HG03108 (cell line): ENCODE data around the gene SLMAP.

Experiments used
- ATAC-seq: cut with Tn5 transposase; IDR thresholded peaks from one replicate; pipeline ENCODE4 v1.9.1; 2021; ENCODE audit warnings: moderate library complexity; ENCODE audit not compliant: unreplicated experiment

SLMAP gene

DNA sequence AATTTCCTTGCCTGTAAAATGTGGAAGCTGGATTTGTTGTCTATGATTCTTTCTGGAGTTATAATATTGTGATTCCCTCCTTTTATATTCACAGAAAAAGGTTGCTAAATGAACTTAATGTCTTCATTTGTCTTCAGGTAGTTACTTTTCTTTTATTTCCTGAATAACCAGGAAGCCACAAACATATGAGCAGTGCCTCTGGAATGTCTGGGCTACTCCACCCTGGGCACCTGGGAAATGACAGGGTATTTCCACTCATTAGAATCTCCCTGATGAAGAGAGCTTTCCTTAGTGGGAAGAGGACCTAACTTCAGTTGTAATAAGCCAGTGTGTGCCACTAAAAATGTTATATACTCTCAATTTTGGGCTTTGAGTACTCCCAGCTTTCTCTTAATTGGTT, 3.8 kb upstream of the SLMAP start:
- ATAC-seq: no peak

DNA sequence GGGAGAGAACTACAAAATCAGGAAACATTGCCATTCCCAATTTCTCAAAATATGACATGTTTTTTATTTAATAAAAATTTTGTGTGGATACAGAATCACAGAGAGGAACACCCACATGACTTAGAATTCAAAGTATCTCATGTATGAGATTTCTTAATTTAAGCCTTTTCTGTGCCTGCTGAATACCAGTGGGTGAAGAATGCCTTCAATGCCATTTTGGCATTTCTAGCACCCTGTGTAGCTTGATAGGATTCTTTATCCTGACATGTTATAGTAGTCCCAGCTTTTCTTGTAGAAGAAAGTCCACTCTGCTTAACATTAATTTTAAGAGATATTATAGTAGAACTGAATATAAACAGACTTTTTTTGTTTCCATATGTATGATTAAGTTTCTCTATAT, 3.1 kb upstream of the SLMAP start:
- no peak for ATAC-seq

DNA sequence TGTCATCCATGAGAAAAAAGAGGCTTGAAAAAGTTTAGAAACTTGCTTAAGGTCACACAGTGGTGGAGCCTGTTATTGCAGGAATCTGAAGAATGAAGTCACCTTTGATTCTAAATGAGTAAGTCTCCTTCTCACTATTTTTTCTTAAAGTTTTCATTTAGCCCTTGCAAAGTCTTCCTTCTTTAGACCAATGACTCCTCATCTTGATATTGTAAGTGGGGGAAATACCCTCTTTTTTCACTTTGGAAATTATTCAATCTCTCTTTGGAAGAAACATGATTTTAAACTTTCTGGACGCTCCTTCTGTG, 787 bp upstream of the SLMAP start:
- no peak for ATAC-seq

DNA sequence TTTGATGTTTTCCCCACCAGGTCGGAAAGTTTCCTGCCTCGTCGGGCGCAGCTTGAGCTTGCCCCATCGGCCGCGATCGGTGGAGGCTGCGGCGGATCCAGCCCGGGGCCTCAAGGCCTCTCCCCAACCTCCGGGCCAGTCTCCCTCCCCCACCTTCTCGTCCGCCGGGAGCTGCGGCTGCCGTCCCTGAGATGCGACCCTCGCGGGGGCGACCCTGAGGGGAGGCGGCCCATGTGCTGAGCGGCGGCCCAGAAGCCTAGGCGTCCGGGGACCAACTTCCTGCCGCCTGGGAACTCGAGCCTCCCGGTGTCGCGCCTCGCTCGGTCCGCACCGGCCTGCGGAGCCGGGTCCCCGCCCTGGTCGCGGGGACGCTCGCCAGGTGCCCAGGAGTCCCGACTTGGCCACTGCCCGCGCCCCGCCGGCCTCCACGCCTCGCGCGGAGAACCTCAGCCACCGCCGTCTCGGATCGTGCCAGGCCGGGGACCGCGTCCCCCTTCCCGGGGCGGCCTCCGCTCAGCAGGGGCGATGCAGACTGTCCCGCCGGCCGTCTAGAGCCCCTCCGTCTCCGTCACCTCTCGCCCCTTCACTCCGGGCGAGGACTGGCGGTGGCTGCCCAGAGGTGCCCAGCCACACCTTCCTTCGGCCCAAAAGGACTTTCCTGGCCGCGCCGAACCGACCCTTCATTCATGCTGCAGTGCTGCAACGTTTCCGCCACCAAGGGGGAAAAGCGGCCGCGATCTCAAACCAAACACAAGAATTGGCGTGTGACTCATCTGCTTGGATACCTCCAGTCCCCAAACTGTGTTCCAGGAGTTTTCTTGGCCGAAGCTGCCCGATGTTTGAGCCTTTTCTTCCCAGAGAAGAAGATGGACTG, 656 bp downstream of the SLMAP start:
- ATAC-seq: peak; percentile 27

DNA sequence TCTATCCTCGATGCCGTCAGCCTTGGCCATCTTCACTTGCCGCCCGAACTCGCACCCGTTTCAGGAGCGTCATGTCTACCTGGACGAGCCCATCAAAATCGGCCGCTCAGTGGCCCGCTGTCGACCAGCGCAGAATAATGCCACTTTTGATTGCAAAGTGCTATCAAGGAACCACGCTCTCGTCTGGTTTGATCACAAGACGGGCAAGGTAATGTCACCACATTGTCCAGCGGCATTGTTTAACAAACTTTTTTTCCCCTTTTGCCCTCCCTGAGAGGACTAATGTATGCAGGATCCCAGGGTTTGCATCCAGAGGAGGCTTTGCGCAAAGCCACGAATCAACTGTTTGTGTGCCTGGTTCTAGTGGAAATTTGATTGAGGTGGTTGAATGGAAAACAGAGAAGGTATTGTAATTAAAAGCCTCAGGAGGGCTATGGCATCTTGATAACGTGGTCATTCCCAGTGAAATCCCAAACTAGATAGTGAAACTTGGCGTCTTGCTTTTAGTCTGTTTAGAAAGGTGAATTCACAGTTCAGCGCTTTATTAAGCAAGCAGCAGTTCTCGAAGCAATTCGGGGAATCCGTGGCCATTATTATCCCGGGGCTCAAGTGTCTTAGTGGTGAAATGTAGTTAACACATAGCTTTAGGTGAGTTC, 1.7 kb downstream of the SLMAP start:
- no peak for ATAC-seq

DNA sequence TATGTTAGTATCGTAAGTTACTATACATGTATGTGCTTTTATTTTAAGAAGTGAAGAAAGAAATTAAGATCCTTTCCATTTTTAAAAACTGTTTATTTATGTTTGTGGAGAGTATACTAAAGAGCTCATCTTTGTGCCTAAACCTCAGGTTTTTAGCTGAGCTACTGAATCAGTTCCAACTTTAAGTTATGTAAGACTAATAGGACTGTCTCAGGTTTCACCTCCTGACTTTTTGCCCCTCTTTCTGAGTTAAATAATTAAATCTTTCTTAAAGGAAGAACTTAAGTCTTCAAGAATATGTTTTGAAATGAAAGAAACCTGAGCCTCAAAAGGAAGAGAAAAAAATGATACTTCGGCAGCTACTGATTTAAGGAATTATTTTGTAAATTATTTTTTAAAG, 2.6 kb downstream of the SLMAP start:
- no peak for ATAC-seq

DNA sequence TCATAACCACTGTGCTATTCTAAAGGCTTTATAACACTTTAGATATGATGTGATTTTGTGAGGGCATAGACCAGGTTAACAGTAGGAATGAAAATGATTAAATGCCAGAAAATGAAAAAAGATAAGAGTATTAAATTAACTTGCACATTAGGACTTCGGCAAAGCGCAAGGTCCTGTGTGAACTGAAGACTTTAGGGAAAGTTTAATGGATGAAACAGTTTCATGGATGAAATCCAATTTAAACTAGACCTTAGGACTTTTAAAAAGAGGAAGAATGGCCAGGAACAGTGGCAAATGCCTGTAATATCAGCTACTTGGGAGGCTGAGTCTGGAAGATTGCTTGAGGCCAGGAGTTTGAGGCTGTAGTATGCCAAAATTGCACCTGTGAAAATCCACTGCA, 8.7 kb downstream of the SLMAP start:
- ATAC-seq: no peak

DNA sequence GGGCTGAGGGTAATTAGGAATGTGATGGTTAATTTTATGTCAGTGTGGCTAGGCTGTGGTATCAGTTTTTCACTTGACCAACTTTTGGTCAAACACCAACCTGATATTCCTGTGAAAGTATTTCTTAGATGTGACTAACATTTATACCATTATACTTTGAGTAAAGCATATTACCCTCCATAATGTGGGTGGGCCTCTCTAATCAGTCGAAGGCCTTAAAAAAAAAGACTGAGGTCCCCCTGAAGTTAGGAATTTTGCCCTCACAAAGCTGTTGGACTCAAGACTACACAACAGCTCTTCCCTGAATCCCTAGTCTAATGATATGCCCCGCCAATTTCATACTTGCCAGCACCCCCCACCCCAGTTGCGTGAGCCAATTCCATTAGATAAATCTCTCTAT, 12.5 kb downstream of the SLMAP start:
- no peak for ATAC-seq

DNA sequence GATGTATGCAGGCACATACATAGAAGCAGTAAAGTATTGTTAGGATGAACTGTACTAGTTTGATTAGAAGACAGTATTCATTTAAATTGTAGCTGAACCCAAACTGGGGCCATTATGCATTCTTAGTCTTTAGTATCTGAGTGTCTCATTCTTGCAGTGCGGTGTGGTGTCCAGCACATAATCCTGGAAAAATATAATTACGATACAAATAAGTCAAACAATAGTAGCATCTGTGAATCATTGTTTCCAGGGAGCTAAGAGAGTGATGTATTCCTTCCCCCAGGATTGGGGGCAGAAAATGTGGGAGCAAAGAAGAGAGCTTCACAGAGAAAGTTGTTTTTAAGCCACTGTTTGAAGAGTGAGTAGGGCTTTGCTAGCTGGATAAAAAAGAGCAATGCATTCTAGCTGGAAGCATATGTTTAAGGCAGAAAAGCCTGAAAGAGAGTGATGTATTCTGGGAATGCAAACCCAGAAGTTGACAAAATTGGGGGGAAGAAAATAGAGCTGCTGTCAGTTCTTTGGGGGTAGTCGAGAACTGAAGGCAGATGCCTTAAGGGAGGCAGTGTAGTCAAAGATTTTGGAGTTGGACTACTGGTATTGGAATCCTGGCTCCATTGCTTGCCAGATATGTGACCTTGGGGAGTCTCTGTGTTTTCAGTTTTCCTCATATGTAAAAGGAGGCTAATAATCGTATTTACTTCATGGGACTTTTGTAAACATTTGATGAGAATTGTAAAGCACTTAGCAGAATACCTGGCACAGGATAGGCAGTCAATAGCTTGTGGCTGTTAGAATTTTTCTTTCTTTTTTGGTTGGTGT, 14.1 kb downstream of the SLMAP start:
- no peak for ATAC-seq

DNA sequence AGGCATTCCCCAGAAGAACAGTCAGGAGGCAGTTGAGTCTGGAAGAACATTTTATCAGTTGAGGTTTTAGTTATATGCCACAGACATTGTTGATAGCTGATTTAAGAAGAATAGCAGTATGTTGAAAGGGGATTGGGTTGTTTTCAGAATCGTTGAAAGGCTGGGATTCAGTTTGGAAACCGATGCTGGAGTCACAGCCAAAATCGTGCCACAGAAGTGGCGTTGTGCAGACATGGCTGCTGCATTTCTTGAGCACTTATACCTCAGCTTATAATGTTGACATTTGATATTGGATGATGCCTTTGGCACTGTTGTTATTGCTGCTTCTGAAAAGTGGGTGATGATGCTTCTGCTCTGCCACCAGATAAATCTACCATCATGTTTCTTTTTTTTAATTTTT, 16.1 kb downstream of the SLMAP start:
- ATAC-seq: no peak

DNA sequence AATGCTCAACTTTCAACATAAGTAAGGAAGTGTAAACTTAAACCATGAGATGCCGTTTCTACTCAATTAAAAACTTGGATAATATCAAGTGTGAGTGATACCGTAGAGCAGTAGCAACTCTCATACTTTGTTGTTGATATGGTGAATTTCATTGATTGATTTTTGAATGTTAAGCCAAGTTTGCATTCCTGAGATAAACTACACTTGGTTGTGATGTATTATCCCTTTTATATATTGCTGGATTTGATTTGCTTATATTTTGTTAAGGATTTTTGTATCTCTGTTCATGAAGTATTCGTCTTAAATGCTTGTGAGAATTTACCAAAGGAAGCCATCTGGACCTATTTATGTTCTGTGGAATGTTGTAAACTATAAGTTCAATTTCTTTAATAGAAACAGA, 21.7 kb downstream of the SLMAP start:
- ATAC-seq: no peak

DNA sequence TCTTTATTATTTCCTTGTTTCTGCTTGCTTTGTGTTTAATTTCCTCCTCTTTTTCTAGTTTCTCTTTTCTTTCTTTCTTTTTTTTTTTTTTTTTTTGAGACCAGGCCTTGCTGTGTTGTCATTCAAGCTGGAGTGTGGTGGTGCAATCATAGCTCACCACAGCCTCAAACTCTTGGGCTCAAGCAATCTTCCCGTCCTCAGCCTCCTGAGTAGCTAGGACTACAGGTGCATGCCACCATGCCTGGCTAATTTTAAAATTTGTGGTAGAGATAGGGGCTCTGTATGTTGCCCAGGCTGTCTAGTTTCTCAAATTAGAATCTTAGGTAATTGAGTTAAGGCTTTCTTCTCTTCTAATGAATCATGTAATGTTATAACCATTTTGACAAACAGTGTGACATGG, 22.4 kb downstream of the SLMAP start:
- no peak for ATAC-seq

DNA sequence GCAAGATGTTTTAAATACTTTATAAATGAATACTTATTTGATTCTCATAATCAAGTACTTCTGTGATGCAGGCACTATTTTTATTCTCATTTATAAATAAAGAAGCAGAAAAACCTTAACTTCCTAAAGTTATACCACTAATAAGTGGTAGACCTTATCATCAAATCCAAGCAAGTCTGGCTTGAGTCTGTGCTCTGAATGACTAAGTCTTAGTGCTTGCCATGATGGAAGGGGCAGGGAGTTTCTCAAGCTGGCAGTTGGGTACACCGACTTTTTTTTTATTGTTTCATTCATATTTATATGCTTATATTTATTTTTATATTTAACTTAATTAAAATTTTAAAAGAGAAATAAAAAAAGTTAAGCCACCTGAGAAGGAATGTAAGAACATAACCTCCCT, 23.6 kb downstream of the SLMAP start:
- ATAC-seq: no peak

DNA sequence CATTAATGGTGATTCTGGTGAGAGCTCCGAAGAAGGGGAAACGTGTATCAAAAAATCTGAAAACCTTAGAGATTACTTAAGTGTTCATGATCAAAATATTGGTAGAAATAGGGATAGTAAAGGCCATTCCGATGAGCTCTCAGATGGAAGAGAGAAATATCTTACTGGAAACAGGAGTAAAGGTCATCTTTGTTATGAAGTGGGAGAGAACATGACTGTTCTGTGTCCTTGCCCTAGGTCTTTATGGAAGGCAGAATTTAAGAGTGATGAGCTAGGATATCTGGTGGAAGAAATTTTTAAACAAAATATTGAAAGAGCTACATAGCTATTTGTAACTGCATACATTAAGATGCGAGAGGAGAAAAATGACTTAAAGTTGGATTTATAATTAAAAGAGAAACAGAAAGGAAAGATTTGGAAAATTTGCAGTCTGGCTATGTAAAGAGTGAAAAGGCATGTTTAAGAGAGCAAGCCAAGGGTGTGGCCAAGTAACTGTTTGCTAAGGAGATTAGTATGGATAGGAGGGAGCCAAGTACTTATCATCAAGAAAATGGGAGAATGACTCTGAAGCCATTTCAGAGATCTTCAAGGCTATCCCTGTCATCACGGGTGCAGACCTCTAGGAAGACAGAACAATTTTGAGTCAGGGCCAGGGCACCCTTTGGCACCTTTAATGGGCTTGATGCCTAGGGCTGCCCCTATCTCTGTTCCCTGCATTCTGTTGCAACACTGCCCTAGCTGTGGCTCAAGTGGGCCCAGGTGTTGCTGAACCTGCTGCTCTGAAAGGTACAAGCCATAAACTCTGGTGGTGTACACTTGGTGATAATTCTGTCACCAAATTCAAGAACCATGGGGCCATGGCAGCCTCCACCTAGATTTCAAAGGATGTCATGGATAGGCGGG, 27.3 kb downstream of the SLMAP start:
- ATAC-seq: no peak

DNA sequence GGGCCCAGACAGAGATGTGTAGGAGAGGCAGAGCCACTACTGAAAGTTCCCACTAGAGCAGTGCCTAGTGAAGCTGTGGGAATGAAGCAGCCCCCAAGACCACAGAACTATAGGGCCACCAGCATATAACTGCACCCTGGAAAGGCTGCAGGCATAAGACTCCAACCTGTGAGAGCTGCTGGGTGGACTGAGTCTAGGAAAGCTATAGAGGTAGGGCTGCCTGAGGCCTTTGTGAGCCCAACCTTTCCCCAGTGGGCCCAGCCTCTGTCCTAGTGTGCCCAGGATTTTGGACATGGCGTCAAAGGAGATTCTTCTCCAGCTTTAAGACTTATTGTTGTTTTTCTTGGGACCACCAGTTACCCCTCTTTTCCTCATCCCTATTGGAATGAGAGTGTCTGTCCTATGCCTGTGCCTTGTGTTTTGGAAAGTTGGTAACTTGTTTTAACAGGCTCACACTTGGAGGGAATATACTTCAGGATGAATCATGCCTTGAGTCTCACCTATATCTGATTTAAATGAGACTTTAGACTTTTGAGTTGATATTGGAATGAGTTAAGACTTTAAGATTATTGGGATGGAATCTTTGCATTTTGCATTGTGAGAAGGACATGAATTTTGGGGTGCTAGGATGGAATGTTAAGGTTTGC, 28.1 kb downstream of the SLMAP start:
- no peak for ATAC-seq

DNA sequence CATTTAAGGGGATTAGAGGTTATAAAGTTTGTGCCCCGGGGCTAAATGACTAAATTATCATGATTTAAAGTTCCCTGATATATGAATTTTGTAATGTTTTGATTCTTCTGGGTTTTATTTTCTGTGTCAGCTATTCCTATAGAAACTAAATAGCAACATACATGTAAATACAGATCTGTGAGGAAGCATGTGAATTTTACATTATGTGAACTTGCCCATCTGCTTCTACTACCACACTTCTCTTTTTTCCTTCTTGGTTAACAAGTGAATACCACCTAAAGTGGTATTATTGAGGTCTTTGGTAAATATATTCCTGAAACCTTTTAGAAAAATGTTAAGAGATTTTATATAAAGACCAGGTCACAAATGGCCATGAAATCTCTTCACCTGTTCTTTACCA, 29.3 kb downstream of the SLMAP start:
- no peak for ATAC-seq

DNA sequence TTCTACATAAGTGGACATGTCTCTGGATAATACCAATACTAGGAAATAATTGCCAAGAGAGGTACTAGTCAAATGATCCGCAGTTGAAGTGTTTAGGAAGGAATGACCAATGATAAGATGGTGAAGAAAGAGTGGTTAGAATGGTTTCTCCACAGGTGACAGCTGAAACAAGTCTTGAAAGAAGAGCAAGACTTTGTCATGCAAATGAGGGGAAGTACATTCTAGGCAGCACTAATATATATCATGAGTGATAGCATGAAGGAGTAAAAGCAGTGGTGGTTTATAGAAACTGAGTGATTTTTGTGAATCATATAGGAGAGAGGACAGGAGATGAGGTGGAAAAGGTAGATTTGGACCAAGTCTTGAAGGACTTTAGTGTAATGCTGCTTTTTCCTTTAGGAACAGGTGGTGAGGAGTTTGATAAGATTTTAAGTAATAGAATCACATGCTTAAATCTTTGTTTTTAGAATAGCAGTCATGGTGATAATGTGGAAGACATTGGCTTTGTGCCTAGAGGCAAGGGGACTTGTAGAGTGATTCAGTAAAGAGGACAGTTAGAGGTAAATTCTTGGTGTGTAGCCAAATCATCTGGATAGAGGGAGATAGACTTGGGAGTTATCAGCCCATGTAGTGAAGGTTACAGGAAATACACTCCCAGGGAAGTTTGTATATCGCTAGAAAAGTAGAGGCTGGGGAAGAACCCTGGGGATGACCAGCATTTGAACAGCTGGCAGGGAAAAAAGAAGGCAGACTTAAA, 31.9 kb downstream of the SLMAP start:
- ATAC-seq: peak; percentile 95

DNA sequence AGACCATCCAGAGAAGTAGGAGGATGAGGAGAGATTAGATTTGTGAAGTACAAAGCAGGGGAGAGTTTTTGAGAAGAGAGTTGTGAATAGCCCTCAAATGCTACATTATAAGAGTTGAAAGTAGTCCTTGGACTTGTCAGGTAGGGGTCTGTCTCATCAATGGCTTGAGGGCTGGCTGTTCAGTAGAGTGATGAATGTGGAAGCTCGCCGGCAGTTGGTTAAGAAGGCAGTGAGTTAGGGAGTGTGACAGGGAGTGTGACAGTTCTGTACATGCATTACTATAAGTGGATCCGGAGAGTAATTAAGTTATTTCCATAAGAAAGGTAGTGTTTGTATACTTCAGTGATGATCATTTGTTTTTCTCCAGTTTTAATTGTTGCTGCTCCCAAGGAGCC, 32.5 kb downstream of the SLMAP start:
- no peak for ATAC-seq

DNA sequence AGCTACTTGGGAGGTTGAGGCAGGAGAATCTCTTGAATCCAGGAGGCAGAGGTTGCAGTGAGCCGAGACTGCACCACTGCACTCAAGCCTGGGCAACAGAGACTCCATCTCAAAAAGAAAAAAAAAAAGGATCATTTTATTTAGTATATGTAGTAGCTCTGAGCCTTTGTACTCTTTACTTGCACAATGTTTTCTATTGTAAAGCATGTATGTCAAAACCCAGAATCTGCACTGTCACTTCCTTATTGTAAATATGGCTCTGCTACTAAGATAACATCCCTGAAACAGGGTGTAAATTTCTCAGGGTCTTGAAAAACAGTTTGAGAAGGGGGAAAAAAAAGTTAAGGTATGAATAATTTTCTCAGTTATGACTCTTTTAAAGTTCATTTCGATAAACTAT, 35.1 kb downstream of the SLMAP start:
- no peak for ATAC-seq

DNA sequence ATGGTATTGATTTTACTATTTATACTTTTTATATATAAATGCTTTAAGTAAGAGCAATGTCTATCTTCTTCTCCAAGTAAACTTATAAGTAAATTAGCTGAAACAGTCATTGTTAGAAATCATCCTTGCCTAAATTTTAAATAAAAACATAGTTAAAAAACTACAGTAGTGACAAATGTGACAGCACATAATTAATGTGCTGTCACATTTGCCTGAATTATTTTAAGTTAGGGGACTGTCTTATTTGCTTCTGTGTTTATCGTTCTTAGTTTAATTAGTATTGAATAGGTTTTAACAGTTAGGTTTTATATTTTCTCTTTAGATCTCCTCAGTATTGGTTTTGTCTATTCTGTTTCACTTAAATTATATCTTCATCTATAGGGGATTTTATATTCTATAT, 36.1 kb downstream of the SLMAP start:
- ATAC-seq: no peak
